ENCODE measurements around the gene NELL1. TPM values are rescaled to one million over a fixed set of nuclear protein-coding genes. Genes with fewer than 3 reads are reported as not detected.

The NELL1 gene
- total and polyA plus RNA-seq, 5 donors from 2014 or later = not detected

- Histone ChIP-seq H3K36me3 (ENCODE audit: control insufficient read depth, insufficient read depth, low read length) (no peaks in the 10 kb centered on the region), H3K27ac (ENCODE audit: insufficient read depth, low read length, poor library complexity, severe bottlenecking) (no peak overlapping the region), H3K9me3 (ENCODE audit: control insufficient read depth in 2 of 2, low read length in 2 of 2) (peaks cover 0 to 2% of the 10 kb centered on the region in 2 experiments), H3K27me3 (ENCODE audit: control insufficient read depth, insufficient read depth, low read length) (no peaks in the 10 kb centered on the region), H3K4me3 (ENCODE audit: low read depth, low read length) (no peak overlapping the region), H3K4me1 (ENCODE audit: control insufficient read depth, insufficient read depth, low read length, poor library complexity, severe bottlenecking) (no peaks in the 10 kb centered on the region)
- ATAC-seq (ENCODE audit: low read depth in 2 of 2) (no peak), DNase-seq (no peak)
- H3K36me3 Mint-ChIP-seq = no peaks in the 10 kb centered on the region
- no peak overlapping the region for H3K4me3 Mint-ChIP-seq
- H3K27ac Mint-ChIP-seq = no peak overlapping the region
- no peaks in the 10 kb centered on the region for H3K4me1 Mint-ChIP-seq
- H3K27me3 Mint-ChIP-seq = peaks cover 4% of the 10 kb centered on the region
- H3K9me3 Mint-ChIP-seq = peaks cover 3 to 19% (median 8%) of the 10 kb centered on the region in 7 donors
Observed at GRCh38 chr11:20821046-20821445, 151.7 kb downstream of the NELL1 start.

GRCh38 chr11:20821470-20821869 lies 152.1 kb downstream of the NELL1 start:
- Mint-ChIP-seq H3K4me1 (no peaks in the 10 kb centered on the region), H3K4me3 (no peak overlapping the region), H3K36me3 (no peaks in the 10 kb centered on the region), H3K9me3 (peaks cover 3 to 19% (median 8%) of the 10 kb centered on the region in 7 donors), H3K27ac (no peak overlapping the region), H3K27me3 (peaks cover 4% of the 10 kb centered on the region)
- no peak overlapping the region for H3K27ac ChIP-seq (ENCODE audit: insufficient read depth, low read length, poor library complexity, severe bottlenecking)
- ATAC-seq (ENCODE audit: low read depth in 2 of 2) (no peak), DNase-seq (no peak)
- no peak overlapping the region for H3K4me3 ChIP-seq (ENCODE audit: low read depth, low read length)
- no peaks in the 10 kb centered on the region for H3K4me1 ChIP-seq (ENCODE audit: control insufficient read depth, insufficient read depth, low read length, poor library complexity, severe bottlenecking)
- no peaks in the 10 kb centered on the region for H3K27me3 ChIP-seq (ENCODE audit: control insufficient read depth, insufficient read depth, low read length)
- peaks cover 0 to 2% of the 10 kb centered on the region in 2 experiments for H3K9me3 ChIP-seq (ENCODE audit: control insufficient read depth in 2 of 2, low read length in 2 of 2)
- H3K36me3 ChIP-seq (ENCODE audit: control insufficient read depth, insufficient read depth, low read length) = no peaks in the 10 kb centered on the region

GRCh38 chr11:20824773-20825172 lies 155.4 kb downstream of the NELL1 start:
- Histone ChIP-seq H3K27ac (ENCODE audit: insufficient read depth, low read length, poor library complexity, severe bottlenecking) (no peak overlapping the region), H3K4me1 (ENCODE audit: control insufficient read depth, insufficient read depth, low read length, poor library complexity, severe bottlenecking) (no peaks in the 10 kb centered on the region), H3K27me3 (ENCODE audit: control insufficient read depth, insufficient read depth, low read length) (no peaks in the 10 kb centered on the region), H3K36me3 (ENCODE audit: control insufficient read depth, insufficient read depth, low read length) (no peaks in the 10 kb centered on the region), H3K4me3 (ENCODE audit: low read depth, low read length) (no peak overlapping the region), H3K9me3 (ENCODE audit: control insufficient read depth in 2 of 2, low read length in 2 of 2) (peaks cover 0 to 2% of the 10 kb centered on the region in 2 experiments)
- H3K4me1 Mint-ChIP-seq = no peaks in the 10 kb centered on the region
- DNase-seq (no peak), ATAC-seq (ENCODE audit: low read depth in 2 of 2) (no peak)
- no peaks in the 10 kb centered on the region for H3K27me3 Mint-ChIP-seq
- peaks cover 0 to 17% (median 3%) of the 10 kb centered on the region in 7 donors for H3K9me3 Mint-ChIP-seq
- no peak overlapping the region for H3K27ac Mint-ChIP-seq
- no peaks in the 10 kb centered on the region for H3K36me3 Mint-ChIP-seq
- no peak overlapping the region for H3K4me3 Mint-ChIP-seq

- no peaks in the 10 kb centered on the region for H3K4me1 ChIP-seq (ENCODE audit: control insufficient read depth, insufficient read depth, low read length, poor library complexity, severe bottlenecking)
- no peaks in the 10 kb centered on the region for H3K36me3 ChIP-seq (ENCODE audit: control insufficient read depth, insufficient read depth, low read length)
- H3K9me3 ChIP-seq (ENCODE audit: control insufficient read depth in 2 of 2, low read length in 2 of 2) = no peaks in the 10 kb centered on the region
- H3K36me3 Mint-ChIP-seq = no peaks in the 10 kb centered on the region
- no peak overlapping the region for H3K27ac ChIP-seq (ENCODE audit: insufficient read depth, low read length, poor library complexity, severe bottlenecking)
- H3K9me3 Mint-ChIP-seq = peaks cover 0 to 6% (median 0%) of the 10 kb centered on the region in 7 donors
- H3K27ac Mint-ChIP-seq = no peak overlapping the region
- H3K4me1 Mint-ChIP-seq = no peaks in the 10 kb centered on the region
- no peaks in the 10 kb centered on the region for H3K27me3 Mint-ChIP-seq
- no peaks in the 10 kb centered on the region for H3K27me3 ChIP-seq (ENCODE audit: control insufficient read depth, insufficient read depth, low read length)
- H3K4me3 Mint-ChIP-seq = no peak overlapping the region
- H3K4me3 ChIP-seq (ENCODE audit: low read depth, low read length) = no peak overlapping the region
- ATAC-seq (ENCODE audit: low read depth in 2 of 2) (no peak), DNase-seq (no peak)
Observed at GRCh38 chr11:20835561-20835960, 166.2 kb downstream of the NELL1 start.

- DNase-seq (no peak), ATAC-seq (ENCODE audit: low read depth in 2 of 2) (no peak)
- H3K36me3 ChIP-seq (ENCODE audit: control insufficient read depth, insufficient read depth, low read length) = no peaks in the 10 kb centered on the region
- no peaks in the 10 kb centered on the region for H3K4me1 ChIP-seq (ENCODE audit: control insufficient read depth, insufficient read depth, low read length, poor library complexity, severe bottlenecking)
- no peaks in the 10 kb centered on the region for H3K9me3 ChIP-seq (ENCODE audit: control insufficient read depth in 2 of 2, low read length in 2 of 2)
- H3K27ac Mint-ChIP-seq = no peak overlapping the region
- H3K27me3 Mint-ChIP-seq = no peaks in the 10 kb centered on the region
- H3K4me3 ChIP-seq (ENCODE audit: low read depth, low read length) = no peak overlapping the region
- no peaks in the 10 kb centered on the region for H3K27me3 ChIP-seq (ENCODE audit: control insufficient read depth, insufficient read depth, low read length)
- peaks cover 0 to 5% (median 2%) of the 10 kb centered on the region in 7 donors for H3K9me3 Mint-ChIP-seq
- no peak overlapping the region for H3K4me3 Mint-ChIP-seq
- no peaks in the 10 kb centered on the region for H3K4me1 Mint-ChIP-seq
- no peaks in the 10 kb centered on the region for H3K36me3 Mint-ChIP-seq
- H3K27ac ChIP-seq (ENCODE audit: insufficient read depth, low read length, poor library complexity, severe bottlenecking) = no peak overlapping the region
Observed at GRCh38 chr11:20839231-20839630, 169.8 kb downstream of the NELL1 start.

GRCh38 chr11:20840341-20840740 lies 171.0 kb downstream of the NELL1 start:
- Mint-ChIP-seq H3K27me3 (no peaks in the 10 kb centered on the region), H3K36me3 (no peaks in the 10 kb centered on the region), H3K4me3 (no peak overlapping the region), H3K4me1 (no peaks in the 10 kb centered on the region), H3K9me3 (peaks cover 0 to 8% (median 2%) of the 10 kb centered on the region in 7 donors), H3K27ac (no peak overlapping the region)
- no peaks in the 10 kb centered on the region for H3K4me1 ChIP-seq (ENCODE audit: control insufficient read depth, insufficient read depth, low read length, poor library complexity, severe bottlenecking)
- H3K4me3 ChIP-seq (ENCODE audit: low read depth, low read length) = no peak overlapping the region
- no peaks in the 10 kb centered on the region for H3K27me3 ChIP-seq (ENCODE audit: control insufficient read depth, insufficient read depth, low read length)
- H3K27ac ChIP-seq (ENCODE audit: insufficient read depth, low read length, poor library complexity, severe bottlenecking) = no peak overlapping the region
- DNase-seq (no peak), ATAC-seq (ENCODE audit: low read depth in 2 of 2) (no peak)
- no peaks in the 10 kb centered on the region for H3K36me3 ChIP-seq (ENCODE audit: control insufficient read depth, insufficient read depth, low read length)
- no peaks in the 10 kb centered on the region for H3K9me3 ChIP-seq (ENCODE audit: control insufficient read depth in 2 of 2, low read length in 2 of 2)

GRCh38 chr11:20844216-20844615 lies 174.8 kb downstream of the NELL1 start:
- no peaks in the 10 kb centered on the region for H3K4me1 Mint-ChIP-seq
- no peaks in the 10 kb centered on the region for H3K4me1 ChIP-seq (ENCODE audit: control insufficient read depth, insufficient read depth, low read length, poor library complexity, severe bottlenecking)
- H3K4me3 ChIP-seq (ENCODE audit: low read depth, low read length) = no peak overlapping the region
- DNase-seq = no peak
- no peaks in the 10 kb centered on the region for H3K36me3 Mint-ChIP-seq
- no peak overlapping the region for H3K27ac ChIP-seq (ENCODE audit: insufficient read depth, low read length, poor library complexity, severe bottlenecking)
- no peaks in the 10 kb centered on the region for H3K9me3 ChIP-seq (ENCODE audit: control insufficient read depth in 2 of 2, low read length in 2 of 2)
- peaks cover 1 to 10% (median 2%) of the 10 kb centered on the region in 7 donors for H3K9me3 Mint-ChIP-seq
- no peaks in the 10 kb centered on the region for H3K27me3 Mint-ChIP-seq
- no peak overlapping the region for H3K4me3 Mint-ChIP-seq
- H3K27ac Mint-ChIP-seq = no peak overlapping the region
- ATAC-seq (ENCODE audit: low read depth in 2 of 2) = no peak
- H3K27me3 ChIP-seq (ENCODE audit: control insufficient read depth, insufficient read depth, low read length) = no peaks in the 10 kb centered on the region
- no peaks in the 10 kb centered on the region for H3K36me3 ChIP-seq (ENCODE audit: control insufficient read depth, insufficient read depth, low read length)

- no peaks in the 10 kb centered on the region for H3K27me3 Mint-ChIP-seq
Observed at GRCh38 chr11:20844630-20845029, 175.2 kb downstream of the NELL1 start.

More at GRCh38 chr11:20844630-20845029, 175.2 kb downstream of the NELL1 start:
- no peak overlapping the region for H3K4me3 ChIP-seq (ENCODE audit: low read depth, low read length)
- Mint-ChIP-seq H3K27ac (no peak overlapping the region), H3K9me3 (peaks cover 1 to 12% (median 3%) of the 10 kb centered on the region in 7 donors), H3K4me1 (no peaks in the 10 kb centered on the region), H3K36me3 (no peaks in the 10 kb centered on the region), H3K4me3 (no peak overlapping the region)
- no peaks in the 10 kb centered on the region for H3K36me3 ChIP-seq (ENCODE audit: control insufficient read depth, insufficient read depth, low read length)
- DNase-seq (no peak), ATAC-seq (ENCODE audit: low read depth in 2 of 2) (no peak)
- H3K9me3 ChIP-seq (ENCODE audit: control insufficient read depth in 2 of 2, low read length in 2 of 2) = no peaks in the 10 kb centered on the region
- no peak overlapping the region for H3K27ac ChIP-seq (ENCODE audit: insufficient read depth, low read length, poor library complexity, severe bottlenecking)
- H3K27me3 ChIP-seq (ENCODE audit: control insufficient read depth, insufficient read depth, low read length) = no peaks in the 10 kb centered on the region
- no peaks in the 10 kb centered on the region for H3K4me1 ChIP-seq (ENCODE audit: control insufficient read depth, insufficient read depth, low read length, poor library complexity, severe bottlenecking)
